ENCODE data around the gene ARHGAP26.

Gene ARHGAP26

DNA sequence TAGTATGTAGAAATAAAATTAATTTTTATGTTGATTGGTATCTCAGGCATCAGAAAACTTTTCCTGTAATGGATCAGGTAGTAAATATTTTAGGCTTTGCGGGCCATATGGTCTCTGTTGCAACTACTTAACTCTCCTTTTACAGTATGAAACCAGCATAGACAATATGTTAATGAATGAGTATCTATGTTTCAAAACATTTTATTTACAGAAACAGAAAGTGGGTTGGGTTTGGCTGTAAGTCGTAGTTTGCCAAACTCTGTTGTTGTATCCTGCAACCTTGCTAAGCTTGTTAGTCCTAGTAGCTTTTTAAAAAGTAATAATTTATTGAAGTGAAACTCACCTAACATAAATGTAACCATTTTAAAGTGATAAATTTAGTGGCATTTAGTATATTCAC, 501.3 kb downstream of the ARHGAP26 start:
- no peak for DNase-seq

DNA sequence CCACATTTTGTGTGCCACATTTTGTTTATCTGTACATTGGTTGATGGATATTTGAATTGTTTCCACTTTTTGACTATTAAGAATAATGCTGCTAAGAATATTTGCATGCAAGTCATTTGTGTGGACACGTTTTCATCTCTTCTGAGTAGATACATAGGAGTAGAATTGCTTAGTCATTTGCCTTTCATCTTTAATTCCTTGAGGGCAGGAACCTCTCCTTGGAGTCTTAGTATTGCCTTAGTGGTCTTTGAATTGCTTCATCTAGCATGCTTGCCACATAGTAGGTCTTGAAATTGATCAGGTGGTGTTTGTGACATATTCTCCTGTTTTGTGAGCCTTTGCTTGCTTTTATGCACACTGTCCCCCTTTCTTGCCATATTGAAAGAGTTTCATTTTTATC, 504.8 kb downstream of the ARHGAP26 start:
- no peak for DNase-seq

DNA sequence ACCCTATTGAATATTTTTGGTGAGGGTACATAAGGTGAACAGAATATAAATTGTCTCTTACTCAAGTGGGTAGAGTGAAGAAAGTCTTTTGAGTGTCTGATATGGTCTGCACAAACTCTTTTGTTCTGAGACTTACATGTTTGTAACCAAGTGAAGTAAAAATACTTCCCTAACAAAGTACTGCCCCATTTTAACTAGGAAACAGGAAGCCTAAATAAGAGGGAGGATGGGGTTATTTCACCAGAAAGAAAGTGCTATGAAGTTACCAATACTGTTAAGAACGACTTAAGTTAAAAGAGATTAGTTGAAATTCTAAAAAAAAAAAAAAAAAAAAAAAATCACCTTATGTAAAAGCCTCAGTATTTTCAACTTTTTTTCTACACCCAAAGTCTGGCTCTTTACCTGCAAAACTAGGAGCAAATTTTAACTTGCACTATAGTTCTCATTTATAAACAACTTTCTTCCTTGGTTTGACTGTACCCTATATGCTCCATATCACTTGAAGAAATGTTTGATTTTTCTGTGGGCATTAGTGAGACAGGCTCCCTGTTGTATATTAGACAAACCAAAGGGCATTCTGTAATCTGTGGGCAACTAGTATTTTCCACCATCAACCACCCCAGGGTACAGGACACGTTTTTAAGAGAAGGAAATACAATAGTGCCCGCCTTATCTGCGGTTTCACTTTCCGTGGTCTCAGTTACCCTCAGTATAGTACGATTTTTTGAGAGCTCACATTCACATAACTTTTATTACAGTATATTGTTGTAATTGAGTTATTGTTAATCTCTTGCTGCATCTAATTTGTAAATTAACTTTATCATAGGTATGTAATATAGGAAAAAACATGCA, 505.6 kb downstream of the ARHGAP26 start:
- no peak for DNase-seq

DNA sequence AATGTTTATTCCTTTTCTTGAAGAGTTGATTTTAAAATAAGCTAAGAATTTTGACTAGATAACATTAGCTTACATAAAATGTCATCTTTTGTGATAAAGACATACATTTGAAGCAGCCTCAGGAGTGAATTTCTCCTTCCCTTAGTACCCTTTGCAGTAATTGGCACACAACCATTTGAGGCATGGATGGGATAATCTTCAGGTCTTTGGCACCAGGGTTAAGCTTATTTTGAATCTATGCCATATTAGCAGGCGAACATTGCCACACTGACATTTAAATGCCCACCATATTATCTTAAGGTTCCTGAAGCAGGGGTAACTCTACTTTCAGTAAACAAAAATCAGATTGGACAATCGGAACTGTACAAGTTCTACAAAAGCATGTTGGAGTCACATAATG, 507.4 kb downstream of the ARHGAP26 start:
- DNase-seq: no peak

Measured in CD4-positive, alpha-beta T cell treated with Interleukin-21 for 1 hour (primary cell).